ENCODE measurements around the gene EEIG1.

EEIG1 gene

DNA sequence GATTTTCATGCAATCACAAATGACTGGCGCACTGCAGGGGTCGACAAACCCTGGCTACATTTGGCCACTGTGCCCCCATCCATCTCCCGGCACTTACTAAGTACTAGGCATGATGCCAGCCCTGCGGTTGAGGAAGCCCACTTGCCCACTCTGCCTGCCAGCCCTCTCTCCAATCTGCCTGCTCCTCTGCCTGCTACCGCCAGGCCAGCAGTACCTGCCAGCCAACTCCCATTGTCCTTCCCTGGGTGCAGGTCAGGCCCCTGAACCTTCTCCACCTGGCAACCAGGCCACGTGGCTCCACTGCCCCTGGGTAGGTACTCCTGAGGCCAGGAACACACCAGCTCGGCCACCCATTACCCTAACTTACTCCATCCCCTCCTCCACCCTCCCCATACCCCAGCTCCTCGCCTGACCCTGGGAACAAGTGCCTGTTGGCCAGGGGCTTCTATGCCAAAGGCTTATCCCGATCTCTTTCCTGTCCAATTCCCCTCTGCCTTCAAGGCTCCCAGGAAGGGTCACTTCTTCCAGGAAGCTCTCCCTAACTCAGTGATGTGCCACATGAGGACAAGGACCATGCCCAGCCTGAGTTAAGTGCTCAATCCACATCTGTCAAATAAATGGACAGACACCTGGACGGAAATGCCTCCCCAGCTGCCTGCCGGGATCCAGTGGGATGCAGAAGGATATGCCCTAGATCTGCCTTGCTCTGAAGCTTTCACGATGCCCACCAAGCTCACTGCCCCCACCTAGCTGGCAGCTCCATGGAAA, 6.6 kb downstream of the EEIG1 start:
- DNase-seq = no peak

DNA sequence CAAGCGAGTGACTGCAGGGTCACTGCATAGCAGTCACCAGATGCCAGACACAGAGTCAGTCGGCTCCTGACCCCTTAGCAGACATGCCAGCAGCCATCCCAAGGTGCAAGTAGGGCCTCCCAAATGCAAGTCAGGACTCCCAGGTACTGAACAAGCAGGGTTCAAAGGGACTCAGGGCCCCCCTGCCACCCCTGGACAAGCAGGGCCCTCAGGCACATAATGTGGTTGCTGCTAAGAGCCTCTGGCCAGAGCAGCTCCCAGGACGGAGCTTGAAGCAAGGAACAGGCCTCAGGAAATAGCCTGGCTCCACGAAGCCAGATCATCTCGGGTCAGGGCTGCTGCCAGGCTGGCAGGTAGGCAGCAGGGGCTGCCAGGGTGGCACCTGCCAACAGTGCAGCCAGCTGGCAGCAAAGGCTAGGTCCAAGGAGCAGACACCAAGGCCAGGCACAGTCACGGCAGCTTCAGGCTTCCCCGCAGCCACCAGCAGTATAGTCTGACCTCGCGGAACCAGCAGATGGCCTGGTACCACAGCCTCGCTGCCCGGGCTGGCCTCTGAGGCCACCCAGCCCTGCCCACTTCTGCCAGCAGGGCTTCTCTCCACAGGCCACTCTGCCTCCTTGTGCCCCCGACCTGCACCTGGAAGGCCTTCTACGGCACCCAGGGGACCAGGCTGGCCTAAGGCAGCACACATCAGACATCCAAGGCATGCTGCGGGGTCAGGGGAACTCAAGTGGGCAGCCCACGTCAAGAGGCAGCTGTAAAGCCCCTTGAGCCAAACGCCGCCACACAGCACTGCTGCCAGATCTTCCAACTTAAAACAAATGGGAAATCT, 7.4 kb downstream of the EEIG1 start:
- DNase-seq = no peak

DNA sequence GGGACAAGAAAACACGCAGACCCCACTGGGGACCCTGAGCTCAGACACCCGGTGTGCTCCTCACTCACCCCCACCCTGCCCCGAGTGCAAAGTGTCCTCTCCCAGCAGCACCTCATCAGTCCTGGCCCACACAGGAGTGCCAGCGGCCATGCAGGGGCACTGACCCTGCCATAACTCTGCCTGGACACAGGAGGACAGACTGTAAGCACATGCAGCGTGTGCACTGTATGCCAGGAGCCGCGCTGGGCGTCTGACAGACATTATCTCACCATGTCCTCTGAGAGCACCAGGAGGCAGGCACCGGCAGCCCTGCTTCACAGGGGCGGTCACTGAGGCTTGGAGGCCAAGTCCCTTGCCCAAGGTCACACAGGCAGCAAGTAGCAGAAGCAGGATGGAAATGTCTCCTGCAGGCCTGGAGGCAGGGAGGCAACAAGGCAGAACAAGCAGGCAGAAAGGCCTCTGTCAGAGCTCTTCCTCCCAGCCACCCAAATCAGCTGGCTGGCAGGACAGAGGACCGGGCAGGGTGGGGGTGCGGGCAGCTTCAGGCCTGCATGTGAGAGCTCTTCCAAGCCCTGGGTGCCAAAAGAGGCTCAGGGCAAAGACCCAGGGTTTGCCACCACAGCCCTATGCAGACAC, 8.4 kb downstream of the EEIG1 start:
- DNase-seq = no peak

DNA sequence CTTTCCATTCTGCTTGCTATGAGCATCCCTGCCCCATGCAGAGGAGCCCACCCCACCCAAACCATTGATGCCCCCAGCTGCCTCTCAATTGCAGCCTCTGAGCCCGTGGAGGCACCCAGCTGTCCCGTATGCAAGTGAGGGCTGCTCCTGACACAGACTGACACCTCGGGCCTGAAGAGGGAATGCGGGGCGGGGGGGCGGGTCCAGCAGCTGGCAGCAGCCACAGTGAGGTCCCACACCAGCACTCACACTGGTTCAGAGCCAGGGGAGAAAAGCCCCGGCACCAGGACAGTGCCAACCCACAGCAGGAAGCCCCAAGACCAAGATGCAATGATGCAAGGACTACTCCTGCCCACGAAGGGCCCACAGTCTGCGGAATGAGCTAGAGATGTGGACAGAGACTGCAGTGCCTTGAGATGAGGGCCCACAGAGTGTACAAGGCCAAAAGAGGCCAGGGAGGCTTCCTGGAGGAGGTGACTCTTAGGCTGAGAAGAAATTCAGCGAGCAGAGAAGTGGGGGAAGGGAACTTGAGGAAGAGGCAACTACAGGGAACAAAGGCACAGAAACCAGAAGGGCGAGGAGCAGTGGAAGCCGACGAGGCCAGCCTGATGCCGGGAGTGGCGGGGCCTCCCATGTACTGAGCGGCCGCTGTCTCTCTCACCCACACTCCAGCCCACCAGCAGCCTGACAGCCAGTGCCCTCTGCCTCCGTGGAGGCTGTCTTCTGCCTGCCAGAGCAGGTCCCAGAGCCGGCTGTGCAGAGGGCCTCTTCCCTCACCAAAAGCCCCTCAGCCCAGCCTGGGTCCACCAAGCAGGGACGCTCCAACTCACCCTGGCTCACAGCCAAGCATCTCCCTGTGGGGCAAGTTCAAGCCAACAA, 9.2 kb downstream of the EEIG1 start:
- no peak for DNase-seq

DNA sequence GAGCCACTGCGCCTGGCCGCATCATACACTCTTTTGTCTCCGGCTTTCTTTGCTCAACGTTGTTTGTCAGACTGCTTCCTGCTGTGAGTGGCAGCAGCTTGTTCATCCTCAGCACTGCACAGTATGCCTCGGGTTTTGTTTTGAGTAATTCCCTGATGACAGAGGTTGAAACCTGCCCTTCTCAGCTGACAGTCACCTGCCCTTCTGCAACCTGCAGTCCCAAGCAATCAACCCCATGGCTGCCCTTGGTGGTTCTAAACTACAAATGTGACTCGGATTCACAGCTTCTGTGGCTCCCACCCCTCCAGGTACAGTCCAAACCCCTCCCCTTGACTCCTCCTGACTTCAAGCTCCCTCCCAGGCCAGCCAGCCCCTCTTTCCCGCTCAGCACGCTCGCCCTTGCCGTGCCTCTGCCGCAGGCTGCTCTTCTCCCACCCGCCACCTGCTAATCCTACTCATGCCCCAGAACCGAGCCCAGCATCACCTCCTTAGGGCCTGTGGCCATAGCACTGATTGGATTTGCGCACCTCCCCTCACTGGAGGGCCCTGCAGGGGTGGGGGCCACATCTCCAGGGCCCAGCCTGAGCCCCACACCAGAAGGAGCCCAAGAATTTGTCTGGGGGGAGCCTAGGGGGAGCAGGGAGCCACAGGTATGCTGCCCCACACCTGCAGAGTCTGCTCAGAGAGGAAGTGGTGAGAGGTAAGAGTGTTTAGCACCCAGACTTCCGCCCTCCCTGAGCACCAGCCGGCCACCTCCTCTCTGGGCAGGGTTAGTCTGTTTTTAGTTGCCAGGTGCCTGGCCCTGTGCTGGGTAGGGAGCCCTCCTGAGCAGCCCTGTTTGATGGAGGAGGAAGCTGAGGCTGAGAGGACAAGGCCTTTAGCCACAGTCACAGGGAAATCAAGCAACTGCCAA, 10.1 kb downstream of the EEIG1 start:
- peak; percentile 41 for DNase-seq

DNA sequence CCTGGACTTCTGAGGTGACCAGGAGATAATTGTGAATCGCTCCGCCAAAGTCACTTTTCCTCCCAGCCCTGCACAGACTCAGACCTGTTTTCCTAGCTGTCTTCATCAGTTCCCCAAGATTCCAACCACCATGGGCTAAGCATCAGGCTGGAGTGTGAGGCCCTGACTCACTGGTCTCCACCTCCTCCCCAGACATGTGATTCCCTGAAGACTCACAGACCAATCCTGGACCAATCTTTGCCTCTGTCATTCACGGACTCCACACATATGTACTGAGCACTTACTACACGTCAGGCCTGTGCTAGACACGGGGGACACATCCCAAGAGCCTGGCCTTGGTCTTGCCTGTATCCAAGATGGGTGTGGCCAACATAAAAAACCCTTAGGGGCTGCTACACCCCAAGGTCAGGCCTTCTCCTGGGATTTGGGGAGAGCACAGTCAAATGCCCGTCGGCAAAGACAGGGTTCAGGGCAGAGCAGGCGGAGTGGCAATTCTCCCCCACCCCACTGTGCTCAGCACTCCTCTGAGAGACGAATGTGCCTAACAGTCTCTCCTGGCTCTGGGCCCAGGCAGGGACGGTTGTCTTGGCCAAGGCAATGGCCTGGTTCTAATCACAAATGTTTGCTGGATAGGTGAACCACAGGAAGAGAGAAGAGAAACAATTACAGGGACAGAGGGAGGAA, 11.9 kb downstream of the EEIG1 start:
- DNase-seq = no peak

DNA sequence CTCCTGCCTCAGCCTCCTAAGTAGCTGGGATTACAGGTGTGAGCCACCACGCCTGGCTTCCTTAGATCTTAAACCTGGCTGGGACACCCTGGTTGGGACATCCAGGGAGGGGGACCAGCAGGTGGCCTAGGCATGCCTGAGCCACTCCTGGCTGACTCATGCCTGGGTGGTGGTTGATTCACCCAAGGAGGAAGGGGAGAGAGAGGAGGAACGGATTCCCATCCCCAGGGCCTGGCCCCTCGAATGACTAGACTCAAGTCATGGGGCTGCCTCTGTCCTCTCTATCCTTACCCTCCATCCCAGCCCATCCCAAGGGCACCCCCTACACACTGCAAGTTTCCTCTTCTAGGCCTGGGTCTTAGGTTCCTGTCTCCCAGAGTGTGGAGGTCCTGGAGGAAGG, 12.7 kb downstream of the EEIG1 start:
- DNase-seq = no peak

DNA sequence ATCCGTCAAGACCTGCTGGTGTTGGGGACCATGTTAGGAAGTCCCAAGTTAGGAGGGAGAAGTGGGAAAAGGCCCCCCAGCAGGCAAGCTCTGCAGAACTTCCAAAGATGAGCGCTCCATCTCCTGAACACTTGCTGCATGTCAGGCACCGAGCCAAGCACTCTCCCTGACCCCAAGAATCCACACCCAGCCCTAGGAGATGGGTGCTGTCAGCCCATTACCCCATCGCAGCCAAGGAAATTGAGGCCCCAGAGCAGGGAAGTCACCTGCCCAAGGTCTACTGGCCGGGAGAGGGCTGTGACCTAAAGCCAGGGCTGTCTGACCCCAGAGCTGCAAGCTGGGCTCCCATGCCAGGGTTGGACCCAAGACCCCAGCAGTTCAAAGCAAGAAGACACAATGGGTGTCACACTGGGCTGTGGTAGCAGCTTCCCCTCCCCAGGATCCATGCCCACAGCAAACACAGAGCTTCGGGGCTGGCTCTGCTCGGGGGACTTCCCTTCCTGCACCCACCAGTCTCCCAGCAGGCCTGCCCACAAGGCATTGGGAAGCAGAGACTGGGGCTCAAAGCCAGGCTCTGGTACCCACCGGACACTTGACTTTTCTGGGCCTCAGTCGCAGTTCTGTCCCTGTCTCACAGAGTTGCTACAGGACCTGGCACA, 13.5 kb downstream of the EEIG1 start:
- no peak for DNase-seq

DNA sequence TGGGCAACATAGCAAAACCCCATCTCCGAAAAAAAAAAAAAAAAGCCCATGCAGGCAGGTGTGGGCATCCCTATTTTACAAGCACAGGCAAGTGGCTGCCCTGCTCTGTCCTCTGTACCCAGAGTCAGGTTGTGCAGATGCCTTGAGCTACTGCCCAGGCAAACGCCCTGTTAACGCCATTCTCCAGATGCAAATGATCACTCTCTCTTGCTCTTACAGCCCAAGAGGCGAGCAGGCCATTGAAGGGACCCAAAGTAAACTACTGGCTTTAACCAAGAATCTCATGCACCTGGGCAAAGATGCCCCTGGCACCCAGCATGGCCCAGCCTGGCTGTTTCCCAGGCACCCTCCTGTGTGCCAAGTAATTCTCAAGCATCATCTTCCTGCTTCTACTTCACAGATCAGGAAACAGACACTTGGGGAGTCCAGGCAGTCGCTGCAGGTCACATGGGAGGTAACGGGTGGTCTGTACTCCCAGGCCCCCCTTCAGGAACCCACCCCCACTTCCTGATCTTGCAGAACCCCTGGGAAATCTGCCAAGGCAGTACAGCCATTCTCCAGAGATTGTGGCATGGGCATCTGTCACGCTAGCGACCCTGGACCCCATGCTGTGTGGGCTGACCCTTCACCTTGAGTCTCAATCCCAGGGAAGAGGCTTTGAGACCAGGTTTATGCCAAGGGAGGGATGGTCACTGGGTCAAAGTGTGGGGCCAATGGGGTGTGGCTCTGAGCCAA, 14.2 kb downstream of the EEIG1 start:
- no peak for DNase-seq

DNA sequence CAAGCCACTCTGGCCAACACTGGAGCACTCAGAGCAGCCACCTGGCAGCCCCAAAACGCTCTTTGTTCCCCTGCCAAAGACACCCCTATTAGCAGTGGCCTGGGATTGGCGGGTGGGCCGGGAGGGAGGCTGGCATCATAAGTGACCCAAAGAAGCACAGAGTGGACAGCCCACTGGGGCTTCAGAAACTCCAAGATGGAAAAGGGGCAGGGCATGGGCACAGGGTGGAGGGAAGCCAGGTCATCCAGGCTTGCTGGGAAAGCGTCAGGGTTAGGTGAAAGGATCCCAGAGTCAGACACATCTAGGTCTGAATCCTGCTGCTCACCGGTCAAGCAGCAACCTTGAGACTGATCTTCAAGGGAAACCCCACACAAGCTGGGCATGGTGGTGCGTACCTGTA, 14.8 kb downstream of the EEIG1 start:
- DNase-seq = no peak

DNA sequence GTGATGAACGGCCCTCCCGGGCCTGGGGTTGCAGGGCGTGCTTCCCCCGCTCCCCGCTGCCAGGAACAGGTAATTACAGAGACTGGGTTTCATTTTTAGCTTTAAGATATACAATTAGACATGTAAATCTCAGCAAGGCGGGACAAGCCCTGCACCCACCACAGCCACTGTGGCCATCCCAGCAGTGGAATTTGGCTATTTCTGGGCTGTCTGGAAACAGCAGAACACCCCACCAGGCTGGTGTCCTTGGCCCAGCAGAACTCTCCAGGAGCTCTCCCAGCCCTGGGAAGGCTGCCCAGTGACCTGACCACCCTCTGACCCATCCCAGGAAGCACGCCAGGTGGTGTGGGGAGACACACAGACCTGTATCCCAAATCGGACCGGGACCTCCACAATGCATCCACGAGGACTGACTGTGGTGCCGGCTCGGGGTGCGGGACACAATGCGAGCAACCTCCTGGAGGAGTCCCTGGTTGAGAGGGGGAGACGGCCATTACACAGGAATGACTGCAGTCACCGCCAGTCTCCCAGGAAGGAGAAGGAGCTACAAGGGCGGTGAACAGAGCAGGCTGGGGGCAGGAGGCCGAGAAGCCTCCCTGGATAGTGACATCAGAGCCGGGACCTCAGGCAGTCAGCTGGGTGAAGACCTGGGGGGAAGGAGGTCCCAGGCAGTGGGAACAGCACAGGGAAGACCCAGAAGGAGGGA, 17.3 kb downstream of the EEIG1 start:
- DNase-seq = no peak

DNA sequence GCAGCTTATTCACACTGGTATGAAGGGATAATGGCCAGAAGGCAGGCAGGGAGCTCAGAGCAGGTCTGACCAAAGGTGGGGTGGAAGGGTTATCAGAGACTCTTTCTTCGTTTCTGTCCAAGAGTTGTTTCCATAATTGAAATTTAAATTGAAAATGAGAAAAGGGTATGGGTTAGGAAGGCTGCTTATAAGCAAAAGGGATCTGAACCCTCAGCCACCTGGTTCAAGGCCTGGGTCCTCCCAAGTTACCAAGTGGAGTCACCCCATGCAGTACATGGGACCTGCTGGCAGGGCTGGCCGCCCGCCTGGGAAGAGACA, 17.8 kb downstream of the EEIG1 start:
- DNase-seq = no peak

DNA sequence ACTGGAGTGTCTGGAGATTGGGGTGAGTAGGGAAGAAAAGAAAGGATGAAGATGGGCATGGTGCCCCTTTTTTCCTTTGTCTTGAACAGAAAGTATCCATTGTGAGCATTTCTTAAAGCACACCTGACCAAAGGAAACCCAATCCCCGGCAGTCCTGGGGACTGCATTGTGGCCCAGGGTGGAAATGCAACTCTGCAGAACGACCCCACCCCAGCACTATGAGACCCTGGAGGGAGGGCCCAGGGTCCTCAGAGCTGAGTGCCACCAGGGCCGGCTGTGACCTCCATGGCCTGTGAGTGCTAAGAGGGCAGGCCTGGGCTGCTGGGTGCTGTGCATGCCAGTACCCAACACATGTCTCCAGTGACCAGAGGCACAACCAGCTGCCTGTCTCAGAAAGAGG, 18.5 kb downstream of the EEIG1 start:
- DNase-seq = no peak

DNA sequence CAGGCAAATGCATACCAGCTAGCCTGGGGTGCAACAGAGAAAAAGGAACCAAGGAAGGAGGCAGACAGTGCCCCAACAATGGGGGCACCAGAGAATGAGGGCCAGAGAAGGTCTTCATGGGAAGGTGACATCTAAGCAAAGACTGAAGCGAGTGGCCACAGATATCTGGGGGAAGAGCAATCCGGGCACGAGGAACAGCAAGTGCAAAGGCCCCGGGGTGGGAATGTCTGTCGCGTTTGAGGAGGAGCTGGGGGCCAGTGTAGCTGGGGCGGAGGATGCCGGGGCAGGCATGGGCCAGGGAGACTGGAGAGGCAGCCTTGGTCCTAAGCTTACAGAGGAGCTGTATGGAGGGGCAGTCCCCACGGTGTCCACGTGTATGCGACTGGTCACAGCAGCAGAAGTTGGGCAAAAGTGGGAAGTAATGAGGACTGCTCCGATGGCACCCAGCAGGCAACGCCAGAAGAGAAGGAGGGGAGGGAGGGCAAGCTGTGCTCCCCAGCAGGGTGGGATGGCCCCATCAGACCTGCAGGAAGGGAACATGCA, 19.1 kb downstream of the EEIG1 start:
- DNase-seq = no peak

DNA sequence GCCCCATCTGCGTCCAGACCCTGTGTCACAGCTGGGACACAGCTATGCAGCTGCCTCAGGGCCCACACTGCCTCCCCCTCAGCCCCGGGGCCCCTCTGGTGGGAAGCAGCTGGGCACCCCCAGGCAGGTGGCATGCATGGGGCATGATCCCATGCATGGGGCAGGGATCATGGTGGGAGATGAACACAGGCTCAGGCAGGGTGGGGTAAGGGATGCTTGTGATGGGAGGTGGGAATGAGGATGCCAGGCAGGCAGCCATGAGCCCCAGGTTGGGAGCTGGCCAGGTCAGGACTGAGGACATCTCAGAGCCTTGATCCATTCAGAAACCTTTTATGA, 19.7 kb downstream of the EEIG1 start:
- no peak for DNase-seq

DNA sequence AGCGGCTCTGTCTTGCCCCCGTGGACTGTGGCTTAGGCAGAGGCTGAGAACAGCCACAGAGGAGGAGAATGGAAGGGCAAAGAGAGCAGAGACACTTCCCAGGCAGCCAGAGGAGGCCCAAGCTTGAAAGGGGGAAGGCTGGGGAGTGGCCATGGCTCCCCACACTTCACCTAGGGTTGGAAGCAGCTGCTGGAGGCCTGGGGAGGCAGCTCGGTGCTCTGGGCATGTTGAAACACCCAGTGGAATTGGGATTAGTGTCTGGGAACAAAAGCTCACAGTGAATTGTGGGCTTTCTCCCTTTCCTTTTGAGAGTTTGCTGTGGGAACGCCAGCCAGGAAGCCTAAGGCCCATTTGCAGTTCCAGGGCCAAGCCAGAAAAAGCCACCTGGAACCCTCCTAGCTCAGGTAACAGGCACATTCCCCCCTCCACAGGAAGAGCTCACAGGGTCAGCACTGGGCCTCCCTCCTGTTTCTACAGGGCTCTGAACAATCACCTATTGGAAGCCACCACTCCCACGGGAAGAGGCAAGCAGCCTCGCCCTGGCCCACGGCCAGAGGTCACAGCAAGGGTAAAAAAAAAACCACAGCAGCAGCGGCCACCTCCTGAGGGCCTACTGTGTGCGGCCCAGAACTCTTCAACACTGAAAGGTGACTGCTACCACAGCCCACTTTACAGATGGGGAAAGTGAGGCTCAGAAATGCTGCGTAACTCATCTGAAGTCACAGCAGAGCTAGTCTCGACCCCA, 20.2 kb downstream of the EEIG1 start:
- DNase-seq = no peak

DNA sequence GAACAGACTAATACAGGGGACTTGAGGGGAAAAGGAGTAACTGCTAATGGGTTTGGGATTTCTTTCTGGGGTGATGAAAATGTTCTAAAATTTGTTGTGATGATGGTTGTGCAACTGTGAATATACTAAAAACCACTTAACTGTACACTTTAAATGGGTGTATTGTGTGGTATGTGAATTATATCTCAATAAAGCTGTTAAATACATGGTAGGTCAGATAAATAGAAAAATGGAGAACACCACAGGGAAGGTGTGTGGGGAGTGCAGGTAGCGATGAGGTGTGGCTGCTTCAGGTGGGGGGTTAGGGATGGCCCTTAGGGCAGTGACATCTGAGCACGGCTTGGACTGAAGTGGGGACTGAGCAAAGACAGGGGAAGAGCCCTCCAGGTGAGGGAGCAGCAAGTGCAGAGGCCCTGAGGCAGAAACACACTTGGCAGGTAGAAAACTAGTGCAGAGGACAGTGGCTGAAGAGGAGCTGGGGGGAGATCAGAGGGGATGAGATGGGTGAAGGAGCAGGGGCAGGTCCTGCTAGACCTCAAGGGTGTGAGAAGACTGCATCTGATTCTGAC, 20.9 kb downstream of the EEIG1 start:
- DNase-seq = no peak

DNA sequence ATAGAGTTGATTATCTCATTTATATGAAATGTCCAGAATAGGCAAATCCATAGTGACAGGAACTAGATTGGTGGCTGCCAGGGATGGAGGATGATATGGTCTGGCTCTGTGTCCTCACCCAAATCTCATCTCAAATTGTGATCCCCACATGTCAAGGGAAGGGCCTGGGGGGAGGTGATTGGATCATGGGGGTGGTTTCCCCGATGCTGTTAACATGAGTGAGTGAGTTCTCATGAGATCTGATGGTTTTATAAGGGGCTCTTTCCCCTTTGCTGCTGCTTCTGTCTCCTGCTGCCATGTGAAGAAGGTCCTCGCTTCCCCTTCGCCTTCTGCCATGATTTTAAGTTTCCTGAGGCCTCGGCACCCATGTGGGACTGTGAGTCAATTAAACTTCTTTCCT, 21.4 kb downstream of the EEIG1 start:
- no peak for DNase-seq

Measured in activated CD4-positive, alpha-beta T cell treated with anti-CD3 and anti-CD28 coated beads for 1 hour (primary cell).